ENCODE measurements around the gene VAPB.

- no peak for TF ChIP-seq CTCF (IDR thresholded peaks at IDR 0.05 in 8 of 11, conservative IDR thresholded peaks at IDR 0.05 in 3 of 11)
- TF ChIP-seq POLR2A (IDR thresholded peaks at IDR 0.05) = no peak
- no peak for TF ChIP-seq POLR2AphosphoS5 (IDR thresholded peaks at IDR 0.05)
Measured at GRCh38 chr20:58416835-58417234, 27.8 kb downstream of the VAPB start.
